Stimulated activated memory B cell treated with anti-CD40 and anti-IgM and Interleukin-4, amounts not matched to agents 10 μg/mL and 1 μg/mL and 100 μg/mL, for 72 hours (primary cell): ENCODE measurements around the gene RRP9.

Source experiments
- ATAC-seq: fragments of 150-1000 bp; cut with Tn5 transposase; 2 replicates; pipeline ENCODE4 v1.10.0; 2021
- H3K27ac Mint-ChIP-seq: one replicate; pipeline ENCODE4 v1.8.0; 2022; ENCODE audit warnings: mild to moderate bottlenecking, mixed read lengths
- H3K27me3 Mint-ChIP-seq: one replicate; pipeline ENCODE4 v1.8.0; 2022; ENCODE audit warnings: mixed read lengths
- H3K36me3 Mint-ChIP-seq: one replicate; pipeline ENCODE4 v1.8.0; 2022; ENCODE audit warnings: mixed read lengths
- H3K4me1 Mint-ChIP-seq: one replicate; pipeline ENCODE4 v1.8.0; 2022; ENCODE audit warnings: mixed read lengths
- H3K4me3 Mint-ChIP-seq: one replicate; pipeline ENCODE4 v1.8.0; 2022; ENCODE audit warnings: mild to moderate bottlenecking, moderate library complexity, mixed read lengths
- H3K9me3 Mint-ChIP-seq: one replicate; pipeline ENCODE4 v1.8.0; 2022; ENCODE audit warnings: mixed read lengths

The RRP9 gene

GRCh38 chr3:51977446-51978142 is 35.9 kb upstream of the RRP9 start:
- Mint-ChIP-seq H3K36me3 (no peaks in the 10 kb centered on the region), H3K4me3 (no peak overlapping the region), H3K4me1 (peaks cover 36% of the 10 kb centered on the region), H3K9me3 (no peaks in the 10 kb centered on the region), H3K27me3 (no peaks in the 10 kb centered on the region), H3K27ac (no peak overlapping the region)
- no peak for ATAC-seq

GRCh38 chr3:51975852-51976549 is 34.3 kb upstream of the RRP9 start:
- no peaks in the 10 kb centered on the region for H3K36me3 Mint-ChIP-seq
- H3K27me3 Mint-ChIP-seq = no peaks in the 10 kb centered on the region
- no peaks in the 10 kb centered on the region for H3K9me3 Mint-ChIP-seq
- H3K4me1 Mint-ChIP-seq = peaks cover 31% of the 10 kb centered on the region
- H3K4me3 Mint-ChIP-seq = peak overlapping the region; percentile 90
- H3K27ac Mint-ChIP-seq = peak overlapping the region; percentile 94
- no peak for ATAC-seq

- Mint-ChIP-seq H3K27me3 (no peaks in the 10 kb centered on the region), H3K36me3 (no peaks in the 10 kb centered on the region), H3K4me1 (peaks cover 33% of the 10 kb centered on the region), H3K4me3 (peak within 1 kb of the TSS; percentile 90), H3K27ac (peak within 1 kb of the TSS; percentile 94), H3K9me3 (no peaks in the 10 kb centered on the region)
- peak; percentile 86 for ATAC-seq
Observed at GRCh38 chr3:51974963-51975851, 33.5 kb upstream of the RRP9 start, which contains the start of gene ABHD14A. TSS of gene ABHD14A (plus strand) at chr3:51975064. CDS start at chr3:51975136, 72 bp downstream.

- no peaks in the 10 kb centered on the region for H3K9me3 Mint-ChIP-seq
- peaks cover 33% of the 10 kb centered on the region for H3K4me1 Mint-ChIP-seq
- H3K27ac Mint-ChIP-seq = peak overlapping the region; percentile 94
- no peaks in the 10 kb centered on the region for H3K36me3 Mint-ChIP-seq
- no peaks in the 10 kb centered on the region for H3K27me3 Mint-ChIP-seq
- H3K4me3 Mint-ChIP-seq = peak overlapping the region; percentile 90
- peak; percentile 27 for ATAC-seq
Observed at GRCh38 chr3:51974277-51974962, 32.7 kb upstream of the RRP9 start.

- Mint-ChIP-seq H3K9me3 (no peaks in the 10 kb centered on the region), H3K4me1 (peaks cover 58% of the 10 kb centered on the region), H3K27me3 (no peaks in the 10 kb centered on the region), H3K27ac (no peak overlapping the region), H3K36me3 (no peaks in the 10 kb centered on the region), H3K4me3 (no peak overlapping the region)
- ATAC-seq = no peak
Observed at GRCh38 chr3:51971350-51971749, 29.6 kb upstream of the RRP9 start.

- Mint-ChIP-seq H3K4me1 (peaks cover 60% of the 10 kb centered on the region), H3K27me3 (no peaks in the 10 kb centered on the region), H3K27ac (no peak overlapping the region), H3K36me3 (no peaks in the 10 kb centered on the region), H3K4me3 (no peak overlapping the region), H3K9me3 (no peaks in the 10 kb centered on the region)
- no peak for ATAC-seq
Observed at GRCh38 chr3:51970606-51971300, 29.0 kb upstream of the RRP9 start.

GRCh38 chr3:51969841-51970240 is 28.1 kb upstream of the RRP9 start:
- no peak overlapping the region for H3K4me3 Mint-ChIP-seq
- H3K9me3 Mint-ChIP-seq = no peaks in the 10 kb centered on the region
- H3K36me3 Mint-ChIP-seq = no peaks in the 10 kb centered on the region
- H3K27me3 Mint-ChIP-seq = no peaks in the 10 kb centered on the region
- ATAC-seq = no peak
- peaks cover 58% of the 10 kb centered on the region for H3K4me1 Mint-ChIP-seq
- H3K27ac Mint-ChIP-seq = no peak overlapping the region

- Mint-ChIP-seq H3K36me3 (no peaks in the 10 kb centered on the region), H3K9me3 (no peaks in the 10 kb centered on the region), H3K4me3 (no peak overlapping the region), H3K27me3 (no peaks in the 10 kb centered on the region), H3K27ac (no peak overlapping the region), H3K4me1 (peaks cover 54% of the 10 kb centered on the region)
- ATAC-seq = no peak
Observed at GRCh38 chr3:51968883-51969678, 27.4 kb upstream of the RRP9 start.

- Mint-ChIP-seq H3K4me3 (peak overlapping the region; percentile 95), H3K27me3 (no peaks in the 10 kb centered on the region), H3K36me3 (no peaks in the 10 kb centered on the region), H3K27ac (peak overlapping the region; percentile 88), H3K9me3 (no peaks in the 10 kb centered on the region), H3K4me1 (peaks cover 50% of the 10 kb centered on the region)
- no peak for ATAC-seq
Observed at GRCh38 chr3:51968170-51968775, 26.6 kb upstream of the RRP9 start.

- Mint-ChIP-seq H3K27ac (peak within 1 kb of the TSS; percentile 88), H3K36me3 (no peaks in the 10 kb centered on the region), H3K9me3 (no peaks in the 10 kb centered on the region), H3K4me1 (peaks cover 50% of the 10 kb centered on the region), H3K27me3 (no peaks in the 10 kb centered on the region), H3K4me3 (peak within 1 kb of the TSS; percentile 95)
- ATAC-seq = peak; percentile 67
Observed at GRCh38 chr3:51967384-51968169, 25.9 kb upstream of the RRP9 start, which contains the start of gene PCBP4. TSS of gene PCBP4 (minus strand) at chr3:51967454. CDS start at chr3:51961240, 6,214 bp downstream.

GRCh38 chr3:51966922-51967383 is 25.2 kb upstream of the RRP9 start:
- peak; percentile 62 for ATAC-seq
- peak overlapping the region; percentile 10 for H3K27ac Mint-ChIP-seq
- no peaks in the 10 kb centered on the region for H3K27me3 Mint-ChIP-seq
- H3K9me3 Mint-ChIP-seq = no peaks in the 10 kb centered on the region
- H3K4me3 Mint-ChIP-seq = peak overlapping the region; percentile 84
- no peaks in the 10 kb centered on the region for H3K36me3 Mint-ChIP-seq
- H3K4me1 Mint-ChIP-seq = peaks cover 50% of the 10 kb centered on the region

GRCh38 chr3:51966486-51966885 is 24.8 kb upstream of the RRP9 start:
- H3K27me3 Mint-ChIP-seq = no peaks in the 10 kb centered on the region

More at GRCh38 chr3:51966486-51966885, 24.8 kb upstream of the RRP9 start:
- Mint-ChIP-seq H3K27ac (peak overlapping the region; percentile 10), H3K36me3 (no peaks in the 10 kb centered on the region), H3K9me3 (no peaks in the 10 kb centered on the region), H3K4me1 (peaks cover 49% of the 10 kb centered on the region), H3K4me3 (peak overlapping the region; percentile 84)
- ATAC-seq = no peak
